Activated T-cell treated with anti-CD3 and anti-CD28 coated beads for 4 hours (primary cell): ENCODE data around the gene THRAP3.
"Not testable (repeated sequence)": the region's sequence is repeated elsewhere in the genome, so short reads cannot be mapped to it uniquely, and the experiment has no call there.

ENCODE experiments used
- DNase-seq: peaks from one replicate; pipeline ENCODE4 v3.0.0-alpha.2; 2020

The THRAP3 gene

DNA sequence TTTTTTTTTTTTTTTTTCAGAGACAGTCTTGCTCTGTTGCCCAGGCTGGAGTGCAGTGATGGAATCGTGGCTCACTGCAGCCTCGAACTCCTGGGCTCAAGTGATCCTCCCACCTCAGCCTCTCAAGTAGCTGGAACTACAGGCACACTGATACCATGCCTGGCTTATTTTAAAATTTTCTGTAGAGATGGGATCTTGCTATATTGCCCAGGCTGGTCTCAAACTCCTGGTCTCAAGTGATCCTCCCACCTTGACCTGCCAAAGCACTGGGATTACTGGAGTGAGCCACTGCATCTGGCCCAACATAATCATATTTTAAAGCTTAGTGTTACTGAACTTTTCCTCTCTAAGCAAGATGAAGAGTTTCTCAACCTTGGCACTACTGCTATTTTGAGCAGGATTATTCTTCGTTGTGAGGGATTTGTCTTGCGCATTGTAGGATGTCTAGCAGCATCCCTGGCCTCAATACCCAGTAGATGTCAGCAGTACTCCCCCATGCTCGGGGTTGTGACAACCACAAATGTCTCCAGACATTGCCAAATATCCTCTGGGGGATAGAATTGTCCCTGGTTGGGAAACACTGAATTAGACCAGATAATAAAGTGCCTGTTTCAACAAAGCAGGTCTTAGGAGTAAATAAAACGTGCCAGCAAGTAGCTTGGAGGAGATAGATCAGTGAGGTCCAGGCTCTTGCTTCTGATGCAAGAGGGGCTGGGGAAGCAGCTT is 15.1 kb upstream of the THRAP3 start:
- DNase-seq: no peak

DNA sequence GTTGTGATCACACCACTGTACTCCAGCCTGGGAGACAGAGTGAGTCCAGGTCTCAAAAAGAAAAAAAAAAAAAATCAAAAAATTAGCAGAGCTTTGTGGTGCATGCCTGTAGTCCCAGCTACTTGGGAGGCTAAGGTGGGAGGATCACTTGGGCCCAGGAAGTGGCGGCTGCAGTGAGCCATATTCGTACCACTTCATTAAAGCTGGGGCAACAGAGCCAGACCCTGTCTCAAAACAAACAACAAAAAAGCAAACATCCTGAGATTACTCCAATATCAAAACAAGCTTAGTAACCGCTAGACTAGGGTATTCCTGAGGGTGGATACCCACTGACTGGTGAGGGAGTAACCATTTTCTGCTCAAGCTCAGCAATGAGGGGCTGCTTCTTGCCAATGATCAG is 12.9 kb upstream of the THRAP3 start:
- DNase-seq: no peak

DNA sequence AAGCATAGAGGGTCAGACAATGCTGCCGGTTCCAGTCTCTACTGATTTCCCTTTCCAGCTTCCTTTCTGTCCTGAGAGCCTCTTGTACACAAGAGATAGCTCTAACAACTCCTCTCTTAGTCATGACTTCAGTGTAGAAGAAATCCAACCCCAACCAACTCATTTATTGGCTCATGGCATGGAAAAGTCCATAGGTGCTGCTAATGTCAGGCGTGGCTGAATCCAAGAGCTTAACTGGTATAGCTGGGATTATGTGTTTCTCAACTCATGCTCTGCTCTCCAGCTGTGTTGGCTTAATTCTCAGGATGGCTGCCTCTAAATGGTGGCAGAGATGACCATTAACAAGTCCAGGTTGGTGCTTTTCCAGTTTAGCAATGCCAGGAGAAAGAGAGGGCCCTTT is 12.4 kb upstream of the THRAP3 start:
- DNase-seq: no peak

DNA sequence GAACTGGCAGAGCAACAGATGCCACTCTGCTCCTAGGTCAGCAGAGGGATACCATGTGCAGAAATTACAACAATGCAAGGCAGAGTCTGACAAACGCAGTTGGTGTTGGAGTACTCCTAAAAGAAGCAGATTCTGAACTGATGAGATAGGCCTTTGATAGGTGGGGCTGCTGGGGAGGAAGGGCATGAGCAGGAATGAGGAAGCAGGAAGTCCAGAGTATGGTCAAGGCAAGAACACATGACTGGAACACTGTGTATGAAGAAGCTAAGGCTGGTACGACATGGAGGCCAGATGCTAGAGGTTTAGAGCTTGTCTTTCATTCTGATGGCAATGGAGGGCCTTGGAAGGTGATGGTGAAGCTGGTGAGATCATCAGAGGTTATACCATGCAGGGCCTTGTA is 11.5 kb upstream of the THRAP3 start:
- DNase-seq: no peak

DNA sequence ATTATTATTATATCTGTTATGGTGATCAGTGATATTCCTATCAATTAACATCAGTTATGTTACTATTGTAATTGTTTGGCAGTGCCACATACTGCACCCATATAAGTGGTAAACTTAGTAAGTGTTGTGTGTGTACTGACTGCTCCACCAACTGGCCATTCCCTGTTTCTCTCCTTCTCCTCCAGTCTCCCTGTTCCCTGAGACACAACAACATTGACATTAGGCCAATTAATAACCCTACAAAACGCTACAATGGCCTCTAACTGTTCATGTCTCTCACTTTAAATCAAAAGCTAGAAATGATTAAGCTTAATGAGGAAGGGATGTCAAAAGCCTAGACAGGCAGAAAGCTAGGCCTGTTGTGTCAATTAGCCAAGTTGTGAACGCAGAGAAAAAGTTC is 6.6 kb upstream of the THRAP3 start:
- DNase-seq: no peak

DNA sequence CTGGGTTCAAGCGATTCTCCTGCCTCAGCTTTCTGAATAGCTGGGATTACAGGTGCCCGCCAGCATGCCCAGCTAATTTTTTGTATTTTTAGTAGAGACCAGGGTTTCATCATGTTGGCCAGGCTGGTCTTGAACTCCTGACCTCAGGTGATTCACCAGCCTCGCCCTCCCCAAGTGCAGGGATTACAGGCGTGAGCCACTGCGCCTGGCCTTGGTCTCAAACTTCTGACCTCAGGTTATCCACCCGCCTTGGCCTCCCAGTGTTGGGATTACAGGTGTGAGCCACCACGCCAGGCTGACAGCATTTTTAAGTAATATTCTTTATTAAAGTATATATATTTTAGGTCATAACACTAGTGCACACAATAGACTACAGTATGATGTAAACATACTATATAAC is 2.3 kb upstream of the THRAP3 start:
- not testable (repeated sequence) for DNase-seq

DNA sequence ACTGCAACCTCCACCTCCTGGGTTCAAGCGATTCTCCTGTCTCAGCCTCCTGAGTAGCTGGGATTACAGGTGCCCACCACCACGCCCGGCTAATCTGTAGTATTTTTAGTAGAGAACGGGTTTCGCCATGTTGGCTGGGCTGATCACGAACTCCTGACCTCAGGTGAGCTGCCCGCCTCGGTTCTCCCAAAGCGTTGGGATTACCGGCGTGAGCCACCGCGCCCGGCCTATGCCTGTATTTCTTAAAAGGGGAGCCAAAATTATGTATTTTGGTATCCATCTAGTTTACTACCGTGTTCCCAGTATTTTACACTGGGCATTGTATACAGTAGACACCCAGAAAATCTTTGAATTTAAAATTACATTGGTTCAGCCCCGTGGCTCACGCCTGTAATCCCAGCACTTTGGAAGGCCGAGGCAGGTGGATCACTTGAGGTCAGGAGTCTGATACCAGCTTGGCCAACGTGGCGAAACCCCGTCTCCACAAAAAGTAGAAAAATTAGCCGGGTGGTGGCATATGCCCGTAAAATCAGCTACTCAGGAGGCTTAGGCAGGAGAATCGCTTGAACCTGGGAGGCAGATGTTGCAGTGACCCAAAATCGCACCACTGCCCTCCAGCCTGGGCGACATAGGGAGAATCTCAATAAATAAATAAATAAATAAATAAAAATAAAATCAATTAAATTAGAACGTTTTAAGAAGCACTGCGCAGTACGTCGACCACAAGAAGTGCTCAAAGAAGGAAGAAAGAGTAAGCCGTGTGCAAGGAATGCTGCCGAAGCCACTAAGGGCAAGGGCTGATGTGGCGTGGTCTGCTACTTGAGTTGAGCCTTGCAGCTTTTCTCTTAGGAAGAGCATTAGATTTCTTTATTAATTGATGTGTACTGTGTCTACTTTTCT is 1.5 kb upstream of the THRAP3 start:
- DNase-seq: no peak

DNA sequence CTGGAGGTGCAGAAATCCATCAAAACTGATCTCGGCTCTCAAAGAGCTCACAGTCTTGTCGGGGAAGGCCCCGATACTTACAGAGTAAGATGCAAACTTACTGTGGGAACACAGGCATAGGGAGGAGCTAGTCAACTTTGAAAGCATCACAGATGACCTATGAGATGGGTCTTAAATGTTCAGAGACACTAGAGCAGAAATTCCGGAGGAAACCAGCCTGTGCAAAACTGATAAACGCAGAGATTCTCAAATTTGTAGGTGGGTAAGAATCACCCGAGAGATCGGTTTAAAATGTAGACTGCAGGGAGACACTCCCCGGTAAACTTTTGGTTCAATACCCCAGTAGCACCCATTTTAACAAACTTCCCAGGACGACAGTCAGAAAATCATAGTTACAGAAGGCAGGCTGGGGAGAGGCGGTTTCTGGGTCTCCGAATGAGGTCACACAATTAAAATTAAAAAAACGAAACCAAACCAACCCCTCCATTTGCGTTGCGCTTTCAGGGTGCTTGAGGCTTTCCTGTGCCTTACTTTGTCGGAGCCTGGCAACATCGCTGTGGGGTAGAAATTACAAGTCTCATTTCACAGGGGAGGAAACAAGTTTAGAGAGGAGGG is 755 bp upstream of the THRAP3 start:
- DNase-seq: peak; percentile 0

DNA sequence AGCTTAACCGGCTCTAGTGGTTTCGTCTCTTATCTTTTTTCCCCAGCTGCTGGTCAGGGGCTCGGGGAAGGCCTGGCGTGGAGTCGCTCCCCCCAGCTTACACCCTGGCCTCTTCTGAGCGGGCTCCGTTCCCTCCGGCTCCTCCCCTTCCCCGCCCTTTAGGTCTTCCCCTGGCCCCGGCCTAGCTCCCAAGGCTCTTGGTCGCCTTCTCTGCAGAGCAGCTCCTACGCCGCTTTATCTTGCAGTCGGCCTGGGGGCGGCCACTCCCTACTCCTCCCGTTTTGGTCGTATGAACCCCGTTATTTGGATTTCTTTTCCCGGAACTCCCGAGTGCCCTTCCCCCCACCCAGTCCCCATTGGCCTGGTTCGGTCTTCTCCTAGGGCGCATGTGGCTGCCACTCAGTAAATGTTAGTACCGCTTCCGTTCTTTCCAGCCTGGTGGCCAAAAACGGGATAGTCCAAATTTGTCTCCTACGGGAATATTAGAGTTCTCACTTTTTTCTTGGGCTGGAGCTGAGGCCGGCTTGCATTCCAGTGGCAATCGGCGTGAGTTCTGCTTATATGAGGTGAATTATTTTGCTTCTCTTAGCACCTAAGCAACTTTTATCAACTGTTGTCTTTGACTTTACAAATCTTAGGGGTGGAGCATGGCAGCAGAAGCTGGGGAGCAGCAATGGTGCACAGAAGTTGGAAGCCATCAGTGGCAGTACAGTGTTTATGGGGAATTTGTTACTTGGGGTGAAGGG is 467 bp downstream of the THRAP3 start:
- DNase-seq: peak; percentile 67

DNA sequence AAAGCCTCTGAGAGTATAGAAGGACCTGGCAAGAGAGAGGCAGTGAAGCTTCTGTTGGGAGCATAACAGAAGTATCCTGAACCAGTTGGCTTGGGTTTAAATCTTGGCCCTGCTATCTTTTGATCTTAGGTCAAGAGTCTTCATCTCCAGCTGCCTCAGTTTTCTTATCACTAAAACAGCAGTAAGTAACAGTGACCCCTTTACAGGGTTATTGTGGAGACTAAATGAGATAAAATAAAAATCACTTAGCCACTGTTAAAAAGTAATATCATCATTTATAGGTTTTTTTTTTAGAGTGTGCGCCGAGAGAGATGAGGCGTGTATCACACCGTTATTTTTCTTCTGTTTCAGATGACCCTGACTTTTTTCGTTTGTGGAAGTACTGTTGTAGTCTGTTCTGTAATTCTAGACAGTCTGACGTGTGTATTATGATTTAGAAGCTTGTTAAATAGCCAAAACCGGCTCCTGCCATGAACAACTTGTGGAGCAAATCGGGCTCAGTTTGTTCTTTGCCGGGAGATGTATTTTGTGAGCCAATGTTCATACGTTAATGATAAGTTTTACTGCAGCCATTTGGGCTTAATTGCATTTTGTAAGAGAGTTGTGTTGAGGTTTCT is 1.1 kb downstream of the THRAP3 start:
- no peak for DNase-seq

DNA sequence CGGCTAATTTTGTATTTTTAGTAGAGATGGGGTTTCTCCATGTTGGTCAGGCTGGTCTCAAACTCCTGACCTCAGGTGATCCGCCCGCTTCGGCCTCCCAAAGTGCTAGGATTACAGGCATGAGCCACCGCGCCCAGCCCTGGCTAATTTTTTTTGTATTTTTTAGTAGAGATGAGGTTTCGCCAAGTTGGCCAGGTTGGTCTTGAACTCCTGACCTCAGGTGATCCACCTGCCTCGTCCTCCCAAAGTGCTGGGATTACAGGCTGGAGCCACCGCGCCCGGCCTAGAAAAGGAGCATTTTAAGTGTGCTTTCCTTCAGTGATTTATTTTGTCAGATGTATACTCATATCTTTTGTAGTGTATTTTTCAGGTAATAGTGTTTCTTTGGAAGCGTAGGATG is 6.0 kb downstream of the THRAP3 start:
- not testable (repeated sequence) for DNase-seq

DNA sequence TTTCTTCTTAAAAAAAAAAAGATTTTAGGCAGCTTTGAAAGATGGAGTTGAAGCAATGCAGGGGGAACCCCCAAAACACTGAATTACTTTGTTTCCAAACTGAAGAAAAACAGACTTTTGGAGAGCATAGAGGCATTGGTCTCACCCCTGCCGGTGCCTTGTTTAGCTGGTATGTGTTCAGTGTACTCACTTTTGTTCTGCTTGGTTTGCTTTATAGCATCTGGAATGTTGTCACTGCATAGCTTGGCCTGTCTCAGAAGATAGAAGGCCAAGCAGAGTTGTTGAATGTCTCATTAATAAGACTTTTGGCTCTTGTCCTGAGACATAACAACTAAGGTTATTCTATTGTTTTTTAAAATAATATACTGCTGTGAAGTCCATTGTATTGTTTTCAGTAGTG is 6.9 kb downstream of the THRAP3 start:
- no peak for DNase-seq

DNA sequence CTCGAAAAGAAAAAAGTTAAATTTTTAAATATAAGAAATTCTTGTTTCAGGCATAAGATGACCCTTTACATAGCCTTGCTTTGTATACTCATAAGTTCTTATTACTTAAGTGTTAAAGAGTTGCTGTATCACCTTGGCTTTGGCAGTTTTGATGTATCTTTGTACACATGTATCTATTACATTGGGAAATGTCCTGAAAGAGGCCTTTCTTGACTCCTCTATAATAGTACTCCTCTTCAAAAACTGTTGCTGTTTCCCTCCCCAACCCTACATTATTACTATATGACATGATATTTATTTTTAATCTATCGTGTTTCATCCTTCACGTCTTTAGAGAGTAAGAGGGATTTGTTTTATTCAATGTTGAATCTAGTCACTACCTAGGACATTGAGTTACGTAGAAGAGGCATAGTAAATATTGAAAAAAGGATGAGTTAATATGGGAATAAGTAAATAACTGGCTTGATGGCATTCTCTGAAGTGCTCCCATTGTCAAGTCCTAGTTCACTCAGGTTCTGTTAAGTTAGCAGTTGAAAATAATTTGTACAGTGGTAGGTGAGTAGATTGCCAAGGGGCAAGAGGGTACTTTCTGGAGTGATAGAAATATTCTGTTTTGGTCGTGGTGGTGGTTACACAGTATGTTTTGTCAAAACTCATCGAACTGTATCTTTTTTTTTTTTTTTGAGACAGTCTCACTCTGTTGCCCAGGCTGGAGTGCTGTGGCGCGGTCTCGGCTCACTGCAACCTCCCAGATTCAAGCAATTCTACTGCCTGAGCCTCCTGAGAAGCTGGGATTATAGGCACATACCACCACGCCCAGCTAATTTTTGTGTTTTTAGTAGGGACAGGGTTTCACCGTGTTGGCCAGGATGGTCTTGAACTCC is 8.2 kb downstream of the THRAP3 start:
- no peak for DNase-seq

DNA sequence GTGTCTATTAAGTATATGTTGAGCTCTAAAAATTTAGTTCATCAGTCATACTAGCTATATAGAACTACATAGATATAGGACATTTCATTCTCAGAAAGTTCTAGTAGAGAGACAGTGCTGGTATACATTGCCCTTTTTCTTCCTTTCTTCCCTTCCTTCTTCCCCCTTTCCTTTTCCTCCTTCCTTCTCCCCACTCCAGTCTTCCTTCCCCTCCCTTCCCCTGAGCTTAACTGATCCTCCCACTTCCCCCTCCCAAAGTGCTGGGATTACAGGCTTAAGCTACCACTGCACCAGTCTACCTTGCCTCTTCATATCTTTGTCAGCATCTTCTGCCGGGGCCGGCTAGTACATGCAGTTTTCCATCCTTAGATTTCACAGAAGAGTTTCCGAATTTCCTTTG is 12.1 kb downstream of the THRAP3 start:
- DNase-seq: no peak

DNA sequence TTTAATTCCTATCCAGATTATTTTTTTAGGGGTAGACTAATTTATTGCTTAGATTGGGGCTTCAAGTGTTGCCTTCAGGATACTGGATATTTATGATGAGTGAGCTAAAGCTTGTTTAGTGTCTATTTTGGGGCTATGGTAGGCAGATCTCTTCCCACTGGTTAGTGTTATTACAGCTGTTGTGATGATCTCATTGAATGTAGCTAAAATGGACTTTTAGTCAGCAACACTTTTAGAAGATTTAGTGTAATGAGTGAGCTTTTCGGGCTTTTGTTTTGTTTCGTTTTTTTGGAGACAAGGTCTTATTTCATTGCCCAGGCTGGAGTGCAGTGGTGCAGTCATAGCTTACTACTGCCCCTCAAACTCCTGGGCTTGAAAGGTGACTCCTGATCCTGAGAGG is 14.2 kb downstream of the THRAP3 start:
- DNase-seq: no peak

DNA sequence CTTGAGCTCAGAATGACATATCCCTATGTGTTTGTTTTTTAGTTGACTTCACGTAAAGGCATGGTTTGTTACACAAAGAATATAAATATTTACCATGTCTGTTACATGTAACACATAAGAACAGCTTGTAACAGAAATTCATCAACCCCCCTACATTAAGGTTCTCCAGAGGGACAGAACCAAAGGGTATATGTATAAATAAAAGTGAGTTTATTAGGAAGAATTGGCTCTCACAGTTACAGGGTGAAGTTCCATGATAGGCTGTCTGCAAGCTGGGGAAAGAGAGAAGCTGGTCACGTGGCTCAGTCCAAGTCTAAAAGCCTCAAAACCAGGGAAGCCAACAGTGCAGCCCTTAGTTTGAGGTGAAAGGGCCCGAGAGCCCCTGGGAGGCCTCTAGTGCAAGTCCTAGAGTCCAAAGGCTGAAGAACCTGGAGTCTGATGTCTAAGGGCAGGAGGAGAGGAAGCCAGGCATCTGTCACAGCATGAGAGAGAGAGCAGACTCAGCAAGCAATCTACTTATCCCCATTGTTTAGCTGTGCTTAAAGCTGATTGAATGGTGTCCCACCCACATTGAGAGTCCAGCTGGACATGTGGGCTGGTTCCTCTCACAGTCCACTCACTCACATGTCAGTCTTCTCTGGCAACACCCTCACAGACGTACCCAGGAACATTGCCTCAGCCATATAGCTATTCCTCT is 15.8 kb downstream of the THRAP3 start:
- DNase-seq: no peak

DNA sequence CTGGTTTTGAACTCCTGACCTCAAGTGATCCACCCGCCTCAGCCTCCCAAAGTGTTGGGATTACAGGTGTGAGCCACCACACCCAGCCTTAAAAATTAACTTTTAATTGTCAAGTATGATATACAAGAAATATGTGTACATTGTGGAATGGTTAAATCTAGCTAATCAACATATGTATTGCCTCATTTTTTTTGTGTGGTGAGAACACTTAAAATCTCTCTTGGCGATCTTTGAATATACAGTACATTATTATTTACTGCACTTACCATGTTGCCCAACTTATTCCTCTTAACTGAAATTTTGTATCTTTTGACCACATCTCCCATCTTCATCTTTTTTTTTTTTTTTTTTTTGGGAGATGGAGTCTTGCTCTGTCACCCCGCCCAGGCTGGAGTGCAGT is 23.3 kb downstream of the THRAP3 start:
- DNase-seq: no peak

DNA sequence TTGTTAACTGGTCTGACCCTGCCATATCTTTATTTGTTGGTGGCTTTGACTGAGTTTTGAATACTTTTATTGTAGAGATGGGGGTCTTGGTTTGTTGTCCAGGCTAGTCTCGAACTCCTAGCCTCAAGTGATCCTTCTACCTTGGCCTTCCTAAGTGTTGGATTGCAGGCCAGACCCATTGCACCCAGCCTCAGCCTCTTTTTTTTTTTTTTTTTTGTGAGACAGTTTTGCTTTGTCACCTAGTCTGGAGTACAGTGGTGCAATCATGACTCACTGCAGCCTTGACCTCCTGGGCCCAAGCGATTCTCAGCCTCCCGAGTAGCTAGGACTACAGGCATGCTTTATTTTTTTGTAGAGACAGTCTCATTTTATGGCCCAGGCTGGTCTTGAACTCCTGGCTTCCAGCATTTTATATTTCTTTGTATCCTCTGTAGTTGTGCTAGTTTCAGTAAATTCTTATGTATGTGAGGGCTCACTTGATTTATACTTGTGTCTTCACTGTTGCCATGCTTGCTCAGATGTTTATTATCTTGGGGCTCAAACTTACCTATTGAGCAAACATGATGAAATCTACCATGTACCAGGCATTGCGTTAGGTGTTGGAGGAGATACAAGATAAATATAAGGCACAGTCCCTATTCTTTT is 24.1 kb downstream of the THRAP3 start:
- DNase-seq: no peak

DNA sequence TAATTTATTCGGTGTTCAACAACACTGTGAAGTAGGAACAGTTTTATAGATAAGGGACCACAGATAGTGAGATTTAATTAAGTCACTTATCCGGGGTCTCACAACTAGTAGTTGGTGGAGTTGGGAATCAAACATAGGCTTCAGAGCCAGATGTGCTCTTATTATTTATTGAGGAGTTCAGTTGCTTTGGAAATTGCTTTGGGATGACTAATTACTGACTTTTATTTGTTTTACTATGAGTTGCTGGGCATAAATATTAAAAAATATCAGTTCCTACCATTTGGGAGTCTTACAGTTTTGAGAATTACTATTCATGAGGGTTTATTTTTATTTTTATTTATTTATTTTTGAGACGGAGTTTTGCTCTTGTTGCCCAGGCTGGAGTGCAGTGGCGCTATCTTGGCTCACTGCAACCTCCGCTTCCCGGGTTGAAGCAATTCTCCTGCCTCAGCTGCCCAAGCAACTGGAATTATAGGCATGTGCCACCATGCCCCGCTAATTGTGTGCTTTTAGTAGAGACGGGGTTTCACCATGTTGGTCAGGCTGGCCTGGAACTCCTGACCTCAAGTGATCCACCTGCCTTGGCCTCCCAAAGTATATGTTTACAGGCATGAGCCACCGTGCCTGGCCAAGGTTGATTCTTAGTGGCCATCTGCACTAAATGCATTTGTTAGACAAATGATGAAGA is 27.7 kb downstream of the THRAP3 start:
- no peak for DNase-seq

DNA sequence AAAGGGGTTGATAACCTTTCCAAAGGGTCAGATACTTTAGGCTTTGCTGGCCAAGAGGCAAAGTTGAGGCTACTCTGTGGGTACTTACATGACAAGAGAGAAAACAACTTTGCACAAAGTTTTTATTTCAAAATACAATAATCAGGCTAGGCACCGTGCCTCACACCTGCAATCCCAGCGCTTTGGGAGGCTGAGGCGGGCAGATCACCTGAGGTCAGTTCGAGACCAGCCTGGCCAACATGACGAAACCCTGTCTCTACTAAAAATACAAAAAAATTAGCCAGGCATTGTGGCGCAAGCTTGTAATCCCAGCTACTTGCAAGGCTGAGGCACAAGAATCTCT is 28.2 kb downstream of the THRAP3 start:
- not testable (repeated sequence) for DNase-seq
